PC-9 (cell line): ENCODE results near the gene FAM161B. TPM values are rescaled to one million over a fixed set of nuclear protein-coding genes. Genes with fewer than 3 reads are reported as not detected.

Experiments
- Bru-seq: library from RNA; stranded (reverse); fragments of 400-500 nt; gene quantifications from one replicate; lab custom pipeline; 2021; lab: Mats Ljungman, UMichigan
- BruChase-seq, 2 experiments: library from RNA; stranded (reverse); fragments of 400-500 nt; gene quantifications; one replicate each; lab custom pipeline; 2021; lab: Mats Ljungman, UMichigan
- BruUV-seq: library from RNA; stranded (reverse); fragments of 400-500 nt; replicated peaks from 2 replicates; lab custom pipeline; 2021; lab: Mats Ljungman, UMichigan
- CTCF ChIA-PET: fragments of 300-600 bp; sonication (Branson Sonifier 250); formaldehyde crosslinking; loops from one replicate; lab custom pipeline; 2022; ENCODE audit warnings: antibody characterized with exemption; lab: Charles Lee
- POLR2A ChIA-PET: fragments of 300-600 bp; sonication (Branson Sonifier 250); formaldehyde crosslinking; loops from one replicate; lab custom pipeline; 2022; ENCODE audit warnings: antibody characterized with exemption; ENCODE audit not compliant: unreplicated experiment; lab: Charles Lee
- DNase-seq, 2 experiments: peaks; one replicate each; pipeline versions ENCODE4 v3.0.0 to v3.0.0-alpha.2; 2015 to 2022; ENCODE audit warnings: mixed read lengths in 1 of 2
- H2AFZ ChIP-seq: fragments of 200-600 bp; sonication (generic); 2 replicates; pipeline ENCODE4 v1.8.1; 2017; ENCODE audit warnings: antibody characterized with exemption
- H3F3A ChIP-seq: fragments of 200-600 bp; sonication (generic); 2 replicates; pipeline ENCODE4 v1.8.1; 2017; ENCODE audit warnings: antibody characterized with exemption, mild to moderate bottlenecking, low read depth; ENCODE audit not compliant: insufficient read depth
- H3K27ac ChIP-seq: fragments of 200-600 bp; sonication (generic); 2 replicates; pipeline ENCODE4 v1.6.1; 2016; ENCODE audit warnings: mixed run types
- H3K27me3 ChIP-seq: fragments of 200-600 bp; sonication (generic); 2 replicates; pipeline ENCODE4 v1.6.1; 2016; ENCODE audit warnings: low read depth, mixed run types; ENCODE audit not compliant: insufficient read depth
- H3K36me3 ChIP-seq: fragments of 200-600 bp; sonication (generic); 2 replicates; pipeline ENCODE4 v1.6.1; 2016; ENCODE audit warnings: low read depth, mixed run types
- H3K4me1 ChIP-seq: fragments of 200-600 bp; sonication (generic); replicated peaks from 2 replicates; pipeline ENCODE4 v1.6.1; 2016; ENCODE audit warnings: mixed run types; ENCODE audit not compliant: insufficient read depth
- H3K4me2 ChIP-seq: fragments of 200-600 bp; sonication (generic); 2 replicates; pipeline ENCODE4 v1.6.1; 2017; ENCODE audit warnings: mixed run types
- H3K4me3 ChIP-seq: fragments of 200-600 bp; sonication (generic); 2 replicates; pipeline ENCODE4 v1.6.1; 2016; ENCODE audit warnings: mixed run types
- H3K79me2 ChIP-seq: fragments of 200-600 bp; sonication (generic); 2 replicates; pipeline ENCODE4 v1.6.1; 2017; ENCODE audit warnings: low read depth, mixed run types
- H3K9me2 ChIP-seq: fragments of 200-600 bp; sonication (generic); 2 replicates; pipeline ENCODE4 v1.8.1; 2017; ENCODE audit warnings: mild to moderate bottlenecking; ENCODE audit not compliant: insufficient read depth
- H3K9me3 ChIP-seq: fragments of 200-600 bp; sonication (generic); 2 replicates; pipeline ENCODE4 v1.8.1; 2016; ENCODE audit warnings: low read depth; ENCODE audit not compliant: insufficient read depth
- H4K20me1 ChIP-seq: fragments of 200-600 bp; sonication (generic); 2 replicates; pipeline ENCODE4 v1.8.1; 2017; ENCODE audit not compliant: insufficient read depth
- CTCF ChIP-seq: fragments of 200-600 bp; sonication (generic); conservative IDR thresholded peaks from 2 replicates; pipeline ENCODE4 v1.6.1; 2017; ENCODE audit warnings: mixed run types, antibody characterized with exemption, mild to moderate bottlenecking, moderate library complexity
- EZH2 ChIP-seq: fragments of 200-600 bp; sonication (generic); IDR thresholded peaks from 2 replicates; pipeline ENCODE4 v1.8.0; 2017; ENCODE audit warnings: antibody characterized with exemption, low read depth
- intact Hi-C: fragments of 100-400 bp; cut with micrococcal nuclease; formaldehyde crosslinking; loops from one replicate; pipeline ENCODE4 v1.10.0; 2022; ENCODE audit not compliant: unreplicated experiment
- long read RNA-seq: library from polyadenylated mRNA; stranded (forward); transcript quantifications from one replicate; pipeline ENCODE4 v2.0.0, GENCODE V29; 2022
- total RNA-seq: library from RNA; stranded (reverse); gene quantifications from 2 replicates; pipeline ENCODE4 v1.2.3, GENCODE V29; 2021

FAM161B gene
- 1.6 TPM in 2 replicates for total RNA-seq
- Bru-seq, nascent RNA, result percentile 36 among the genes with signal in this experiment
- percentile 33 among the genes with signal in this experiment for BruChase-seq, experiment 1, labeled RNA remaining after a 2-hour chase
- BruChase-seq, experiment 2, labeled RNA remaining after a 6-hour chase, result percentile 31 among the genes with signal in this experiment
- long read RNA-seq, result 0 reads

GRCh38 chr14:73949752-73950734, at the start of gene FAM161B, which contains the start of gene COQ6:
Gene FAM161B, minus strand, starts transcription at chr14:73950094. Its CDS starts 68 bp downstream, at chr14:73950026.
Gene COQ6, plus strand, starts transcription at chr14:73950302. Its CDS starts 31 bp downstream, at chr14:73950333.
- POLR2A ChIA-PET, result interaction anchor here (0.6 to 0.7 kb wide), 4 partner anchors 14 to 764 kb away, joined by 3 to 7 read pairs (median 4); no protein-coding TSS in a partner anchor
- H3K27me3 ChIP-seq, result no peaks in the 10 kb centered on the region
- intact Hi-C loops, result loop anchor here (1.0 to 2.0 kb wide), 3 partner anchors 69 to 209 kb away; partner anchors contain the start of genes BBOF1, ENTPD5 and PTGR2

GRCh38 chr14:73998726-73999125, 48.8 kb upstream of the FAM161B start:
- intact Hi-C loops, result no loop called here
- CTCF ChIA-PET, result interaction anchor here (0.6 kb wide), 1 partner anchor 19 kb away, joined by 6 read pairs; no protein-coding TSS in a partner anchor
- no peaks in the 10 kb centered on the region for H4K20me1 ChIP-seq
- H3K9me2 ChIP-seq, result no peaks in the 10 kb centered on the region
- H3K79me2 ChIP-seq, result no peaks in the 10 kb centered on the region
- H3K4me2 ChIP-seq, result no peak overlapping the region
- H2AFZ ChIP-seq, result no peak overlapping the region
- 0 out of 2 replicates have a peak, but pooled peaks cover under 1% of the 10 kb centered on the region for H3K4me1 ChIP-seq
- no peak for DNase-seq
- H3K27ac ChIP-seq, result no peak overlapping the region
- H3F3A ChIP-seq, result no peaks in the 10 kb centered on the region; the same call in 1 of the 2 replicates
- H3K36me3 ChIP-seq, result no peaks in the 10 kb centered on the region
- no peak for TF ChIP-seq CTCF
- no peak for TF ChIP-seq EZH2
- no peak overlapping the region for H3K4me3 ChIP-seq
- POLR2A ChIA-PET, result no interaction called here
- H3K9me3 ChIP-seq, result no peaks in the 10 kb centered on the region
- no peaks in the 10 kb centered on the region for H3K27me3 ChIP-seq
- BruUV-seq, result no TSS peak

More at GRCh38 chr14:73949752-73950734, at the start of gene FAM161B, which contains the start of gene COQ6:
- Histone ChIP-seq H3K27ac (peak within 1 kb of the TSS; percentile 69), H3K4me3 (peak within 1 kb of the TSS; percentile 83), H3K9me3 (no peaks in the 10 kb centered on the region), H3K36me3 (no peaks in the 10 kb centered on the region), H2AFZ (peak within 1 kb of the TSS; percentile 89), H3K4me1 (peaks cover 6% of the 10 kb centered on the region; the same call in 1 of the 2 replicates), H4K20me1 (no peaks in the 10 kb centered on the region), H3F3A (peaks cover 20% of the 10 kb centered on the region), H3K4me2 (peak within 1 kb of the TSS; percentile 72), H3K9me2 (no peaks in the 10 kb centered on the region), H3K79me2 (peaks cover 14% of the 10 kb centered on the region; the same call in 1 of the 2 replicates)
- peak; percentile 95 to 96 for DNase-seq
- TF ChIP-seq EZH2 (no peak), CTCF (no peak)
- CTCF ChIA-PET, result interaction anchor here (0.5 kb wide), 1 partner anchor 814 kb away, joined by 28 read pairs; the partner anchor contains the start of gene PSEN1
- no TSS peak for BruUV-seq

GRCh38 chr14:73997944-73998447, 48.1 kb upstream of the FAM161B start:
- Histone ChIP-seq H4K20me1 (no peaks in the 10 kb centered on the region), H3K79me2 (no peaks in the 10 kb centered on the region), H3K4me1 (0 out of 2 replicates have a peak, but pooled peaks cover 4% of the 10 kb centered on the region), H3K4me2 (no peak overlapping the region), H3K4me3 (no peak overlapping the region), H2AFZ (no peak overlapping the region), H3K27ac (no peak overlapping the region), H3F3A (peaks cover 3% of the 10 kb centered on the region; the same call in 1 of the 2 replicates), H3K9me2 (no peaks in the 10 kb centered on the region), H3K36me3 (no peaks in the 10 kb centered on the region), H3K9me3 (no peaks in the 10 kb centered on the region), H3K27me3 (no peaks in the 10 kb centered on the region)
- CTCF ChIA-PET, result no interaction called here
- intact Hi-C loops, result no loop called here
- TF ChIP-seq CTCF (no peak), EZH2 (no peak)
- POLR2A ChIA-PET, result no interaction called here
- DNase-seq, result no peak
- BruUV-seq, result no TSS peak
